Esophagus (tissue), 2 donors: ENCODE data around the gene ERVH48-1. TPM values are rescaled to one million over a fixed set of nuclear protein-coding genes. Genes with fewer than 3 reads are reported as not detected.
"Not testable (repeated sequence)": the region's sequence is repeated elsewhere in the genome, so short reads cannot be mapped to it uniquely, and the experiment has no call there.

Experiments used
- H3K27ac ChIP-seq, 2 donors: one replicate each; pipeline ENCODE4 v1.5.1; 2013; ENCODE audit warnings: low read depth in 2 of 2, mild to moderate bottlenecking in 2 of 2, inconsistent platforms in 1 of 2, low read length in 1 of 2, moderate library complexity in 1 of 2
- H3K27me3 ChIP-seq, 2 donors: one replicate each; pipeline ENCODE4 v1.6.1; 2013; ENCODE audit warnings: low read length in 2 of 2, control low read depth in 1 of 2, mild to moderate bottlenecking in 1 of 2; ENCODE audit not compliant: insufficient read depth in 2 of 2, control insufficient read depth in 1 of 2
- H3K36me3 ChIP-seq, 2 donors: one replicate each; pipeline ENCODE4 v1.6.1; 2013; ENCODE audit warnings: low read length in 1 of 2; ENCODE audit not compliant: control insufficient read depth in 2 of 2, insufficient read depth in 2 of 2
- H3K4me1 ChIP-seq, 2 donors: one replicate each; pipeline ENCODE4 v1.6.1; 2013; ENCODE audit warnings: low read length in 1 of 2; ENCODE audit not compliant: control insufficient read depth in 2 of 2, insufficient read depth in 2 of 2
- H3K4me3 ChIP-seq, 2 donors: one replicate each; pipeline ENCODE4 v1.5.1; 2013; ENCODE audit warnings: low read length in 2 of 2, mild to moderate bottlenecking in 2 of 2, low read depth in 1 of 2, moderate library complexity in 1 of 2
- H3K9me3 ChIP-seq, 2 donors: one replicate each; pipeline ENCODE4 v1.6.1; 2013; ENCODE audit warnings: mild to moderate bottlenecking in 2 of 2, low read depth in 1 of 2, low read length in 1 of 2, moderate library complexity in 1 of 2; ENCODE audit not compliant: control insufficient read depth in 2 of 2, insufficient read depth in 1 of 2
- WGBS, 2 donors: extraction: QIAGEN DNeasy Blood & Tissue Kit; methylation state at CpG; one replicate each; pipeline ENCODE4 v1.1.7; 2013; 5-methylcytosine and 5-hydroxymethylcytosine counted together
- polyA plus RNA-seq, 2 donors: library from polyadenylated mRNA; stranded (reverse); fragments of 200-250 nt; gene quantifications; one replicate each; pipeline ENCODE4 v1.2.3, GENCODE V29; 2013
- donor health status: healthy with polysubstance abuse.
- donor health status: Bipolar disorder and iron deficiency.

Gene ERVH48-1
- polyA plus RNA-seq: under 1 TPM in 1 of 2 donors, not detected in 1; 0.01 TPM

GRCh38 chr21:42925114-42925926 is at the start of gene ERVH48-1:
Gene ERVH48-1, minus strand, starts transcription at chr21:42925630. Its CDS starts 6,624 bp downstream, at chr21:42919006.
- H3K27me3 ChIP-seq: no peaks in the 10 kb centered on the region
- H3K9me3 ChIP-seq: no peaks in the 10 kb centered on the region
- no peak within 1 kb of the TSS for H3K4me3 ChIP-seq
- WGBS, 2 donors: 90% methylated on average over 29 of the region's 29 CpGs
- H3K4me1 ChIP-seq: peaks cover 0 to 4% of the 10 kb centered on the region in 2 donors
- no peaks in the 10 kb centered on the region for H3K36me3 ChIP-seq
- no peak within 1 kb of the TSS for H3K27ac ChIP-seq

- Histone ChIP-seq H3K9me3 (no peaks in the 10 kb centered on the region), H3K4me3 (peak within 1 kb of the TSS; percentile 65 to 75), H3K27ac (peak within 1 kb of the TSS; percentile 94 to 100), H3K4me1 (peaks cover 0 to 7% of the 10 kb centered on the region in 2 donors), H3K27me3 (no peaks in the 10 kb centered on the region), H3K36me3 (no peaks in the 10 kb centered on the region)
- WGBS, 2 donors: 0 to 1% methylated on average over 68 to 106 of the region's 106 CpGs
Observed at GRCh38 chr21:42973991-42974831, 48.8 kb upstream of the ERVH48-1 start, which contains the start of gene PKNOX1. Gene PKNOX1, plus strand, starts transcription at chr21:42974562. Its CDS starts 29,820 bp downstream, at chr21:43004382.

GRCh38 chr21:42973309-42973990 is 48.0 kb upstream of the ERVH48-1 start:
- Histone ChIP-seq H3K27me3 (no peaks in the 10 kb centered on the region), H3K9me3 (no peaks in the 10 kb centered on the region), H3K4me3 (peak overlapping the region; percentile 53 to 62), H3K27ac (peak overlapping the region; percentile 89 to 94), H3K4me1 (peaks cover 0 to 7% of the 10 kb centered on the region in 2 donors), H3K36me3 (no peaks in the 10 kb centered on the region)
- 60 to 64% methylated on average over 19 of the region's 19 CpGs for WGBS, 2 donors

GRCh38 chr21:42971897-42972275 is 46.5 kb upstream of the ERVH48-1 start:
- Histone ChIP-seq H3K27me3 (no peaks in the 10 kb centered on the region), H3K36me3 (no peaks in the 10 kb centered on the region), H3K4me1 (peaks cover 0 to 7% of the 10 kb centered on the region in 2 donors), H3K9me3 (no peaks in the 10 kb centered on the region), H3K4me3 (no peak overlapping the region), H3K27ac (no peak overlapping the region)
- 61 to 62% methylated on average over 3 of the region's 3 CpGs for WGBS, 2 donors

- H3K27ac ChIP-seq: no peak overlapping the region
- no peak overlapping the region for H3K4me3 ChIP-seq
- no peaks in the 10 kb centered on the region for H3K9me3 ChIP-seq
- WGBS, 2 donors: 86 to 88% methylated on average over 7 of the region's 7 CpGs
- peaks cover 0 to 7% of the 10 kb centered on the region in 2 donors for H3K4me1 ChIP-seq
- H3K27me3 ChIP-seq: no peaks in the 10 kb centered on the region
- H3K36me3 ChIP-seq: no peaks in the 10 kb centered on the region
Observed at GRCh38 chr21:42970946-42971653, 45.7 kb upstream of the ERVH48-1 start.

GRCh38 chr21:42969193-42969600 is 43.8 kb upstream of the ERVH48-1 start:
- 61 to 69% methylated on average over 6 of the region's 6 CpGs for WGBS, 2 donors
- no peak overlapping the region for H3K27ac ChIP-seq
- peaks cover 0 to 7% of the 10 kb centered on the region in 2 donors for H3K4me1 ChIP-seq
- H3K4me3 ChIP-seq: no peak overlapping the region
- H3K27me3 ChIP-seq: no peaks in the 10 kb centered on the region
- H3K9me3 ChIP-seq: no peaks in the 10 kb centered on the region
- no peaks in the 10 kb centered on the region for H3K36me3 ChIP-seq

- not testable (repeated sequence) for H3K36me3 ChIP-seq, H3K4me1 ChIP-seq, H3K27me3 ChIP-seq, H3K4me3 ChIP-seq, H3K27ac ChIP-seq, H3K9me3 ChIP-seq
- WGBS, 2 donors: 95 to 97% methylated on average over 9 of the region's 9 CpGs
Observed at GRCh38 chr21:42967616-42968015, 42.2 kb upstream of the ERVH48-1 start.

- H3K4me1 ChIP-seq: no peaks in the 10 kb centered on the region
- WGBS, 2 donors: 65 to 77% methylated on average over 3 of the region's 3 CpGs
- H3K27me3 ChIP-seq: no peaks in the 10 kb centered on the region
- H3K27ac ChIP-seq: no peak overlapping the region
- H3K36me3 ChIP-seq: no peaks in the 10 kb centered on the region
- no peak overlapping the region for H3K4me3 ChIP-seq
- no peaks in the 10 kb centered on the region for H3K9me3 ChIP-seq
Observed at GRCh38 chr21:42965211-42965560, 39.8 kb upstream of the ERVH48-1 start.
